Testis (tissue), 2 donors: ENCODE data around the gene NIN.

ENCODE experiments used
- POLR2A ChIP-seq: fragments of 450-650 bp; IDR thresholded peaks from one replicate; pipeline ENCODE4 v1.6.1; 2017; ENCODE audit warnings: antibody characterized with exemption, mild to moderate bottlenecking, moderate library complexity
- TF ChIP-seq, protein P1 (sequence below), 3 experiments: fragments of 450-650 bp in 2 of 3; fragments of 200-600 bp in 1 of 3; sonication (generic) in 1 of 3; IDR thresholded peaks; one replicate each; pipeline ENCODE4 v1.5.1; 2016 to 2019; ENCODE audit warnings: antibody characterized with exemption in 3 of 3, mild to moderate bottlenecking in 2 of 3, moderate library complexity in 1 of 3

DNA sequence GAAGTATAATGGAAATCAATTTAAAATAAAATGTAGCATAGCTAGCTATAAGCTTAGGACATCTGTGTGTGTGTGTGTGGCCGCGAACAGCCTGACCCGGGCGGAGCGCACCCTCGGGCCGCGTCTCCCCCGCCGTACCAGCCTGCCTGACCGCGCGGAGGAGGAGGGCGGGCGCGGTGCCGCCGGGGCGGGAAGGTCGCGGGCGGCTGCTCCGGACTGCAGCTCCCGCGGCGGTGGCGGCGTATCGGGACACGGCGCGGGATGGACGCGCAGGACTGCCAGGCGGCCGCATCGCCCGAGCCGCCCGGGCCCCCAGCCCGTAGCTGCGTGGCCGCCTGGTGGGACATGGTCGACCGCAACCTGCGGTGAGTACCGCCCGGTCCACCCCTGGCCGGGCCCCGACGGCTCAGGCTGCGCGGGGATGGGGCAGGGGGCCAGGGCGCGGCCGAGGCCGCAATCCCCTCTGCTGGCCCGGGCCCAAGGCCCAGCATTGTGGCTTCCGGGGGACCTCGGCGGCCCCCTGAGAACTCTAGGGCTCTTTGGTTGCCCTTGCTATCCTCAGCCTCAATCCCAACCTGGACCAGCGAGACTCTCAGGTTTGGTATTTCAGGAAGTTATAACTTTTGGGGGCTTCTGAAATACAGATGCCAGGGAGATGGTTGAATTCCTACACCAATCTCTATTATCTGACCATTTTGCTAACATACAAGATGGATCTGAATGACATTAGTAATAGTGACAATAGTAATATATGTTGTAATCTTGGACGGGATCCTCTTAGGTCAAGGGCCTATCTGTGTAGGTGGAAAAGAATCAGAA lies 41.2 kb upstream of the NIN start, which contains the start of gene ABHD12B:
- TF ChIP-seq, protein P1, sequence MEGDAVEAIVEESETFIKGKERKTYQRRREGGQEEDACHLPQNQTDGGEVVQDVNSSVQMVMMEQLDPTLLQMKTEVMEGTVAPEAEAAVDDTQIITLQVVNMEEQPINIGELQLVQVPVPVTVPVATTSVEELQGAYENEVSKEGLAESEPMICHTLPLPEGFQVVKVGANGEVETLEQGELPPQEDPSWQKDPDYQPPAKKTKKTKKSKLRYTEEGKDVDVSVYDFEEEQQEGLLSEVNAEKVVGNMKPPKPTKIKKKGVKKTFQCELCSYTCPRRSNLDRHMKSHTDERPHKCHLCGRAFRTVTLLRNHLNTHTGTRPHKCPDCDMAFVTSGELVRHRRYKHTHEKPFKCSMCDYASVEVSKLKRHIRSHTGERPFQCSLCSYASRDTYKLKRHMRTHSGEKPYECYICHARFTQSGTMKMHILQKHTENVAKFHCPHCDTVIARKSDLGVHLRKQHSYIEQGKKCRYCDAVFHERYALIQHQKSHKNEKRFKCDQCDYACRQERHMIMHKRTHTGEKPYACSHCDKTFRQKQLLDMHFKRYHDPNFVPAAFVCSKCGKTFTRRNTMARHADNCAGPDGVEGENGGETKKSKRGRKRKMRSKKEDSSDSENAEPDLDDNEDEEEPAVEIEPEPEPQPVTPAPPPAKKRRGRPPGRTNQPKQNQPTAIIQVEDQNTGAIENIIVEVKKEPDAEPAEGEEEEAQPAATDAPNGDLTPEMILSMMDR (IDR thresholded peaks at IDR 0.05), result no peak
- no peak for TF ChIP-seq POLR2A
